HG02943 (cell line): Measurements from ENCODE around the gene HSPA1L.
A peak's percentile ranks its signal among the peaks of the same experiment; 100 is the strongest.
"Not testable (repeated sequence)": the region's sequence is repeated elsewhere in the genome, so short reads cannot be mapped to it uniquely, and the experiment has no call there.

Experiments
- ATAC-seq: cut with Tn5 transposase; IDR thresholded peaks from one replicate; pipeline ENCODE4 v1.9.1; 2021; ENCODE audit warnings: mild to moderate bottlenecking, low read depth, moderate library complexity; ENCODE audit not compliant: unreplicated experiment

Gene HSPA1L

GRCh38 chr6:31815025-31815838, at the start of gene HSPA1L, which contains the start of gene HSPA1A:
TSS of gene HSPA1L (minus strand) at chr6:31815283. CDS start at chr6:31811972, 3,311 bp downstream.
TSS of gene HSPA1A (plus strand) at chr6:31815543. CDS start at chr6:31815757, 214 bp downstream.
- no peak for ATAC-seq

GRCh38 chr6:31864818-31865204, 49.7 kb upstream of the HSPA1L start:
- no peak for ATAC-seq

GRCh38 chr6:31864123-31864562, 49.1 kb upstream of the HSPA1L start:
- not testable (repeated sequence) for ATAC-seq

GRCh38 chr6:31862344-31863235, 47.5 kb upstream of the HSPA1L start, which contains the start of gene NEU1:
TSS of gene NEU1 (minus strand) at chr6:31862821. CDS start at chr6:31862776, 45 bp downstream.
- ATAC-seq: peak; percentile 91

GRCh38 chr6:31861919-31862343, 46.8 kb upstream of the HSPA1L start:
- no peak for ATAC-seq

GRCh38 chr6:31861150-31861549, 46.1 kb upstream of the HSPA1L start:
- ATAC-seq: no peak

- ATAC-seq: no peak
Observed at GRCh38 chr6:31860349-31860748, 45.3 kb upstream of the HSPA1L start.

- ATAC-seq: no peak
Observed at GRCh38 chr6:31859923-31860322, 44.8 kb upstream of the HSPA1L start.

- no peak for ATAC-seq
Observed at GRCh38 chr6:31858707-31859106, 43.6 kb upstream of the HSPA1L start.

- ATAC-seq: not testable (repeated sequence)
Observed at GRCh38 chr6:31857774-31858173, 42.7 kb upstream of the HSPA1L start.

- not testable (repeated sequence) for ATAC-seq
Observed at GRCh38 chr6:31851980-31852718, 37.1 kb upstream of the HSPA1L start.

GRCh38 chr6:31851485-31851832, 36.4 kb upstream of the HSPA1L start:
- no peak for ATAC-seq

- no peak for ATAC-seq
Observed at GRCh38 chr6:31850765-31851484, 35.8 kb upstream of the HSPA1L start.

GRCh38 chr6:31847276-31847978, 32.3 kb upstream of the HSPA1L start:
- ATAC-seq: no peak

- ATAC-seq: no peak
Observed at GRCh38 chr6:31844507-31844906, 29.4 kb upstream of the HSPA1L start.

- ATAC-seq: no peak
Observed at GRCh38 chr6:31842053-31842452, 27.0 kb upstream of the HSPA1L start.

- ATAC-seq: not testable (repeated sequence)
Observed at GRCh38 chr6:31839779-31840126, 24.7 kb upstream of the HSPA1L start.

- ATAC-seq: no peak
Observed at GRCh38 chr6:31838968-31839367, 23.9 kb upstream of the HSPA1L start.

GRCh38 chr6:31838114-31838553, 23.1 kb upstream of the HSPA1L start:
- ATAC-seq: not testable (repeated sequence)
